CD14-positive monocyte (primary cell): ENCODE data around the gene HLA-DOB. TPM values are rescaled to one million over a fixed set of nuclear protein-coding genes. Genes with fewer than 3 reads are reported as not detected.
A peak's percentile ranks its signal among the peaks of the same experiment; 100 is the strongest.

Experiments
- DNase-seq, 3 donors: peaks; one replicate each; pipeline ENCODE4 v3.0.0-alpha.2; 2011 to 2022
- H2AFZ ChIP-seq: 2 replicates; pipeline ENCODE4 v1.6.0; 2012; ENCODE audit warnings: mild to moderate bottlenecking, low read depth, low read length, inconsistent platforms; ENCODE audit not compliant: insufficient read depth, poor library complexity, severe bottlenecking
- H3K27ac ChIP-seq, 2 donors: 1 replicate in 1 of 2; 2 replicates in 1 of 2; pipeline ENCODE4 v1.5.1; 2012 to 2013; ENCODE audit warnings: low read length in 2 of 2, control low read depth in 1 of 2, inconsistent platforms in 1 of 2, low read depth in 1 of 2, mild to moderate bottlenecking in 1 of 2
- H3K27me3 ChIP-seq, 2 donors: one replicate each; pipeline versions ENCODE4 v1.6.0 to v1.6.1; 2011 to 2013; ENCODE audit warnings: low read length in 2 of 2; ENCODE audit not compliant: control insufficient read depth in 2 of 2, insufficient read depth in 2 of 2
- H3K36me3 ChIP-seq, 2 donors: replicated peaks in 1 of 2; 1 replicate in 1 of 2; 2 replicates in 1 of 2; pipeline versions ENCODE4 v1.5.1 to v1.6.1; 2012 to 2013; ENCODE audit warnings: low read length in 2 of 2, control low read depth in 1 of 2, inconsistent platforms in 1 of 2, mild to moderate bottlenecking in 1 of 2; ENCODE audit not compliant: insufficient read depth in 2 of 2, control insufficient read depth in 1 of 2
- H3K4me1 ChIP-seq, 2 donors: 1 replicate in 1 of 2; 2 replicates in 1 of 2; pipeline versions ENCODE4 v1.5.1 to v1.6.1; 2012 to 2013; ENCODE audit warnings: low read length in 2 of 2, control low read depth in 1 of 2, inconsistent platforms in 1 of 2, mild to moderate bottlenecking in 1 of 2, moderate library complexity in 1 of 2; ENCODE audit not compliant: insufficient read depth in 2 of 2, control insufficient read depth in 1 of 2
- H3K4me2 ChIP-seq: replicated peaks from 2 replicates; pipeline ENCODE3; 2012; ENCODE audit warnings: low read length, moderate library complexity, mild to moderate bottlenecking; ENCODE audit not compliant: poor library complexity, severe bottlenecking; ENCODE audit errors: extremely low read depth
- H3K4me3 ChIP-seq, 3 experiments: fragments of 200-600 bp in 1 of 3; sonication (generic) in 1 of 3; replicated peaks in 1 of 3; 1 replicate in 2 of 3; 2 replicates in 1 of 3; pipeline ENCODE4 v1.5.1; 2011 to 2013; ENCODE audit warnings: low read length in 3 of 3, mild to moderate bottlenecking in 3 of 3, control low read depth in 2 of 3, low read depth in 2 of 3, inconsistent platforms in 1 of 3, moderate library complexity in 1 of 3
- H3K79me2 ChIP-seq: 2 replicates; pipeline ENCODE4 v1.6.0; 2012; ENCODE audit warnings: mild to moderate bottlenecking, control low read depth, inconsistent platforms, low read length, moderate library complexity; ENCODE audit not compliant: insufficient read depth
- H3K9ac ChIP-seq: 2 replicates; pipeline ENCODE4 v1.6.0; 2017; ENCODE audit warnings: low read length, mild to moderate bottlenecking; ENCODE audit not compliant: insufficient read depth, poor library complexity, severe bottlenecking
- H3K9me3 ChIP-seq, 2 donors: replicated peaks in 1 of 2; 1 replicate in 1 of 2; 2 replicates in 1 of 2; pipeline versions ENCODE4 v1.5.1 to v1.6.1; 2012 to 2013; ENCODE audit warnings: low read length in 2 of 2, control low read depth in 1 of 2; ENCODE audit not compliant: control insufficient read depth in 1 of 2, insufficient read depth in 1 of 2
- H4K20me1 ChIP-seq: 2 replicates; pipeline ENCODE4 v1.6.0; 2012; ENCODE audit warnings: mild to moderate bottlenecking, low read length, control low read depth, moderate library complexity; ENCODE audit not compliant: insufficient read depth
- H3K27ac Mint-ChIP-seq, 7 donors: one replicate each; pipeline ENCODE4 v1.8.0; 2020; ENCODE audit warnings: mild to moderate bottlenecking in 7 of 7, mixed read lengths in 7 of 7, moderate library complexity in 6 of 7, inconsistent platforms in 2 of 7
- H3K27me3 Mint-ChIP-seq, 3 donors: one replicate each; pipeline ENCODE4 v1.8.0; 2021 to 2022; ENCODE audit warnings: low read depth in 3 of 3, mild to moderate bottlenecking in 3 of 3, mixed read lengths in 3 of 3, moderate library complexity in 3 of 3, inconsistent platforms in 1 of 3
- H3K36me3 Mint-ChIP-seq, 2 donors: one replicate each; pipeline ENCODE4 v1.8.0; 2020; ENCODE audit warnings: mixed read lengths in 2 of 2, inconsistent platforms in 1 of 2, mild to moderate bottlenecking in 1 of 2
- H3K4me1 Mint-ChIP-seq: one replicate; pipeline ENCODE4 v1.8.0; 2020; ENCODE audit warnings: mild to moderate bottlenecking, mixed read lengths
- H3K4me3 Mint-ChIP-seq, 2 donors: one replicate each; pipeline ENCODE4 v1.8.0; 2020; ENCODE audit warnings: mild to moderate bottlenecking in 2 of 2, mixed read lengths in 2 of 2, moderate library complexity in 1 of 2
- H3K9me3 Mint-ChIP-seq, 7 donors: one replicate each; pipeline ENCODE4 v1.8.0; 2020 to 2022; ENCODE audit warnings: mixed read lengths in 7 of 7, mild to moderate bottlenecking in 6 of 7, moderate library complexity in 6 of 7, inconsistent platforms in 2 of 7
- WGBS: methylation state at CpG from one replicate; pipeline ENCODE4 v1.1.5; 2013; ENCODE audit warnings: missing lambda C conversion rate; ENCODE audit not compliant: insufficient coverage; 5-methylcytosine and 5-hydroxymethylcytosine counted together
- intact Hi-C, 2 donors: fragments of 100-400 bp; cut with micrococcal nuclease; formaldehyde crosslinking; loops; one replicate each; pipeline versions ENCODE4 v1.15.0 to v1.15.1; 2023
- polyA minus RNA-seq: library from RNA; depleted of rRNA, polyadenylated mRNA; stranded (reverse); fragments of >200 nt; gene quantifications from 2 replicates; pipeline ENCODE4 v1.2.3, GENCODE V29; 2012
- polyA plus RNA-seq, 3 donors: library from polyadenylated mRNA; depleted of rRNA in 1 of 3; unstranded in 2 of 3; stranded (reverse) in 1 of 3; fragments of 300-500 nt in 2 of 3; fragments of >200 nt in 1 of 3; fragmentation: Illumina TruSeq in 2 of 3; gene quantifications; 1 replicate in 2 of 3; 2 replicates in 1 of 3; pipeline ENCODE4 v1.2.3, GENCODE V29; 2012 to 2021
- total RNA-seq, 12 experiments: library from RNA in 1 of 12; stranded (reverse) in 1 of 12; fragments of 120-200 nt in 1 of 12; gene quantifications; one replicate each; pipeline ENCODE4 v1.2.4 and lab custom pipeline; 2013 to 2026; ENCODE audit warnings: mixed read lengths in 6 of 12, inconsistent platforms in 1 of 12
- TF ChIP-seq, protein P1 (sequence below): fragments of 200-600 bp; IDR thresholded peaks from one replicate; pipeline ENCODE4 v1.8.0; 2022; ENCODE audit warnings: antibody characterized with exemption, mild to moderate bottlenecking

The HLA-DOB gene
- 3.8 TPM for total RNA-seq (2013)
- polyA plus RNA-seq (1 to 10 TPM in 1 of 3 donors, under 1 TPM in 2; 0.25 to 6.2 (median 0.64) TPM), polyA minus RNA-seq (0.28 and 0.40 TPM in 2 replicates), total RNA-seq (lab: John Stamatoyannopoulos, UW) (0.12 to 2.2 (median 0.75) reads per million in 11 experiments)

DNA sequence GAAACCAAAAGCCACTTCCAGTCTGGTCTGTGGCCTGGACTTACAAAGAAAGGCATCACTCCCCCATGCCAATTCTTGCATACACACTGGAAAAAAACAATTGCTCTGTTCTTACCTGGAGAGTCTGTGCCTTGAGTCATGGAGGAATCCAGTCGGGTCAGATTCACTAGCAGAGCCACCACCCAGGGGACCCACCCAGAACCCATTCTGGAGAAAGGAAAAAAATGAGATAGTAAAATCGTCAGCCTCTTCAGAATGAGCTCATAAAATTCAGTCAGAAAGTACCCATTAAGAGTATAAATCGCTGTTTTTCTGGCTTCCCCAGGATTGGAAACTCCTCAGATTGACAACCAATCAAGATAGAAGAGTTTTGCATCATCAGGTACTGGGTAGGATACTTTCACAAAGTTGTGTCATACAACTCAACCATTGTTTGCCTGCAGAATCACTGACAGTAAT is at the start of gene HLA-DOB:
HLA-DOB (minus strand) TSS at position 257 of the 459 bp plus-strand sequence; CDS start at position 206, 51 bp downstream.
- Mint-ChIP-seq H3K4me3 (peak within 1 kb of the TSS; percentile 48 to 56), H3K36me3 (peaks cover 0 to 24% of the 10 kb centered on the region in 2 donors), H3K9me3 (no peaks in the 10 kb centered on the region), H3K27ac (peak within 1 kb of the TSS in 4 of 7 donors; percentile 46 to 76 (median 66)), H3K4me1 (peaks cover 27% of the 10 kb centered on the region), H3K27me3 (peaks cover 0 to 1% (median 0%) of the 10 kb centered on the region in 3 donors)
- no peak within 1 kb of the TSS for H2AFZ ChIP-seq
- no peak within 1 kb of the TSS for H3K4me3 ChIP-seq
- intact Hi-C loops: no loop called here
- H3K36me3 ChIP-seq: no peaks in the 10 kb centered on the region
- H3K9ac ChIP-seq: no peak within 1 kb of the TSS
- WGBS: 100% methylated on average over 1 of the region's 3 CpGs
- no peak within 1 kb of the TSS for H3K4me2 ChIP-seq
- no peak within 1 kb of the TSS for H3K27ac ChIP-seq
- DNase-seq: peak; percentile 29 to 67 (median 43)
- H3K27me3 ChIP-seq: no peaks in the 10 kb centered on the region
- H3K4me1 ChIP-seq: peaks cover 17 to 22% of the 10 kb centered on the region in 2 donors
- no peaks in the 10 kb centered on the region for H3K79me2 ChIP-seq
- H4K20me1 ChIP-seq: no peaks in the 10 kb centered on the region
- H3K9me3 ChIP-seq: no peaks in the 10 kb centered on the region
- TF ChIP-seq, protein P1, sequence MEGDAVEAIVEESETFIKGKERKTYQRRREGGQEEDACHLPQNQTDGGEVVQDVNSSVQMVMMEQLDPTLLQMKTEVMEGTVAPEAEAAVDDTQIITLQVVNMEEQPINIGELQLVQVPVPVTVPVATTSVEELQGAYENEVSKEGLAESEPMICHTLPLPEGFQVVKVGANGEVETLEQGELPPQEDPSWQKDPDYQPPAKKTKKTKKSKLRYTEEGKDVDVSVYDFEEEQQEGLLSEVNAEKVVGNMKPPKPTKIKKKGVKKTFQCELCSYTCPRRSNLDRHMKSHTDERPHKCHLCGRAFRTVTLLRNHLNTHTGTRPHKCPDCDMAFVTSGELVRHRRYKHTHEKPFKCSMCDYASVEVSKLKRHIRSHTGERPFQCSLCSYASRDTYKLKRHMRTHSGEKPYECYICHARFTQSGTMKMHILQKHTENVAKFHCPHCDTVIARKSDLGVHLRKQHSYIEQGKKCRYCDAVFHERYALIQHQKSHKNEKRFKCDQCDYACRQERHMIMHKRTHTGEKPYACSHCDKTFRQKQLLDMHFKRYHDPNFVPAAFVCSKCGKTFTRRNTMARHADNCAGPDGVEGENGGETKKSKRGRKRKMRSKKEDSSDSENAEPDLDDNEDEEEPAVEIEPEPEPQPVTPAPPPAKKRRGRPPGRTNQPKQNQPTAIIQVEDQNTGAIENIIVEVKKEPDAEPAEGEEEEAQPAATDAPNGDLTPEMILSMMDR: no peak

DNA sequence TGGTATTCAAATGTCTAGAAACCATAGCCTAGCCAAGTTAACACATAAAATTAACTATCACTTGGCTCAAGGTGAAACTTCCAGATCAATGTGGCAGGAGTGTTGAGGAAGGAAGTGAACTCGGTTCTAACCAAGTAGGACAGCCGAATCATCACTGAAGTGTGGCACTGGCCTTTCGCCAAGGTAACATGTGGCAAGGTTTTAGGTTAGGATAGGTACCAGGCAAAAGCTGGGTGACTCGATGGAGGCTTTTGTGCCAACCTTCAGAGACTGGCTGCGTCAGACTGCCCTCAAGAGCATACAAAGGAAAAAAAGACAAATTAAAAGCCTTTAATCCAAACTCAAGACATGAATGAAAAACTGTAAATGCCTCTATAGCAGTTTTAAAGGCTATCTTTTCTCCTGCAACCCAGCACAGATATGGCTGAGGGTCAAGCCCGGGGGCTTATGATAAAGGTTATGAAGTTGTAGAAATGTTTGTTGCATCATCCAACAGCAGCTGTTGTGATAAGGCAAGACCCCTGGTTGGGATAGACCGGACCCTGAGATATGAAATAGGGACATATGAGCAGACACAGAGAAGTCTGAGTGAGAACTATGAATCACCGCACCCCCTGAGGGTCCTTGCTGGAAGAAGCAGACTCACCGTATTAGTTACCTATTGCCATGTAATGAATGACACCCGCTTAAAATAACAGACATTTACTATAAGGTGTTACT is 49.1 kb upstream of the HLA-DOB start:
- no peak overlapping the region for H2AFZ ChIP-seq
- intact Hi-C loops: loop anchor here (5.0 to 10.0 kb wide), 3 partner anchors 129 to 461 kb away; partner anchors contain the start of gene BTNL2 (in 1 of the 2)
- 80% methylated on average over 2 of the region's 10 CpGs for WGBS
- Mint-ChIP-seq H3K4me1 (peaks cover 21% of the 10 kb centered on the region), H3K4me3 (no peak overlapping the region), H3K9me3 (no peaks in the 10 kb centered on the region), H3K36me3 (peaks cover 15 to 19% of the 10 kb centered on the region in 2 donors), H3K27ac (no peak overlapping the region), H3K27me3 (peaks cover 3 to 15% (median 9%) of the 10 kb centered on the region in 3 donors)
- H3K36me3 ChIP-seq: peaks cover 4 to 18% of the 10 kb centered on the region in 2 donors
- H3K27ac ChIP-seq: no peak overlapping the region
- H3K4me2 ChIP-seq: no peak overlapping the region
- DNase-seq: no peak
- no peaks in the 10 kb centered on the region for H3K79me2 ChIP-seq
- H3K4me1 ChIP-seq: peaks cover 14 to 16% of the 10 kb centered on the region in 2 donors
- H4K20me1 ChIP-seq: no peaks in the 10 kb centered on the region
- no peak overlapping the region for H3K9ac ChIP-seq
- no peaks in the 10 kb centered on the region for H3K9me3 ChIP-seq
- TF ChIP-seq, protein P1: no peak
- no peak overlapping the region for H3K4me3 ChIP-seq
- H3K27me3 ChIP-seq: peaks cover under 1 to 2% of the 10 kb centered on the region in 2 donors
